Bronchial epithelial cell (primary cell): Measurements from ENCODE around the gene STC2. TPM values are rescaled to one million over a fixed set of nuclear protein-coding genes. Genes with fewer than 3 reads are reported as not detected.

Source experiments
- DNase-seq: peaks from one replicate; pipeline ENCODE4 v3.0.0-alpha.2; 2010; ENCODE audit warnings: low read depth
- FAIRE-seq: peaks from 2 replicates; lab custom pipeline; 2011; peaks lifted over from hg19 to GRCh38; lab: Jason Lieb, UNC
- H3K27me3 ChIP-seq: 2 replicates; pipeline ENCODE4 v1.5.1; 2011; ENCODE audit warnings: low read length; ENCODE audit not compliant: control insufficient read depth, insufficient read depth
- H3K36me3 ChIP-seq: 2 replicates; pipeline ENCODE4 v1.5.1; 2011; ENCODE audit warnings: low read length; ENCODE audit not compliant: control insufficient read depth, insufficient read depth
- H3K4me3 ChIP-seq: 2 replicates; pipeline ENCODE4 v1.5.1; 2011; ENCODE audit warnings: mild to moderate bottlenecking, low read depth, low read length, control low read depth
- CTCF ChIP-seq: IDR thresholded peaks from 2 replicates; pipeline ENCODE4 v1.5.1; 2011; ENCODE audit warnings: mild to moderate bottlenecking, moderate library complexity, low read length, control low read depth, inconsistent platforms; ENCODE audit not compliant: insufficient read depth, severe bottlenecking
- total RNA-seq: library from RNA; depleted of rRNA; stranded (reverse); fragments of >200 nt; gene quantifications from 2 replicates; pipeline ENCODE4 v1.2.1, GENCODE V29; 2014

STC2 gene
- total RNA-seq, 1 donor from 2014 or later: 310 TPM

- DNase-seq (no peak), FAIRE-seq (no peak)
- no peak overlapping the region for H3K4me3 ChIP-seq
- no peaks in the 10 kb centered on the region for H3K36me3 ChIP-seq
- H3K27me3 ChIP-seq: no peaks in the 10 kb centered on the region
- TF ChIP-seq CTCF: no peak
These were observed 20.5 kb downstream of the STC2 start for GRCh38 chr5:173307695-173308094.

GRCh38 chr5:173306695-173307094, 21.5 kb downstream of the STC2 start:
- Histone ChIP-seq H3K4me3 (no peak overlapping the region), H3K36me3 (no peaks in the 10 kb centered on the region), H3K27me3 (no peaks in the 10 kb centered on the region)
- DNase-seq (no peak), FAIRE-seq (no peak)
- no peak for TF ChIP-seq CTCF

GRCh38 chr5:173304591-173304988, 23.6 kb downstream of the STC2 start:
- Histone ChIP-seq H3K4me3 (no peak overlapping the region), H3K27me3 (no peaks in the 10 kb centered on the region), H3K36me3 (no peaks in the 10 kb centered on the region)
- DNase-seq: no peak
- FAIRE-seq: no peak
- no peak for TF ChIP-seq CTCF

GRCh38 chr5:173303878-173304590, 24.2 kb downstream of the STC2 start:
- TF ChIP-seq CTCF: no peak
- H3K36me3 ChIP-seq: no peaks in the 10 kb centered on the region
- FAIRE-seq: no peak
- DNase-seq: no peak
- no peaks in the 10 kb centered on the region for H3K27me3 ChIP-seq
- no peak overlapping the region for H3K4me3 ChIP-seq

GRCh38 chr5:173302546-173303155, 25.6 kb downstream of the STC2 start:
- FAIRE-seq: peak; percentile 50
- peak; percentile 78 for DNase-seq
- no peak for TF ChIP-seq CTCF
- no peaks in the 10 kb centered on the region for H3K36me3 ChIP-seq
- H3K27me3 ChIP-seq: no peaks in the 10 kb centered on the region
- no peak overlapping the region for H3K4me3 ChIP-seq
